ENCODE measurements around the gene PLXNB2.
A peak's percentile ranks its signal among the peaks of the same experiment; 100 is the strongest.
"Not testable (repeated sequence)": the region's sequence is repeated elsewhere in the genome, so short reads cannot be mapped to it uniquely, and the experiment has no call there.

The PLXNB2 gene, protein sequence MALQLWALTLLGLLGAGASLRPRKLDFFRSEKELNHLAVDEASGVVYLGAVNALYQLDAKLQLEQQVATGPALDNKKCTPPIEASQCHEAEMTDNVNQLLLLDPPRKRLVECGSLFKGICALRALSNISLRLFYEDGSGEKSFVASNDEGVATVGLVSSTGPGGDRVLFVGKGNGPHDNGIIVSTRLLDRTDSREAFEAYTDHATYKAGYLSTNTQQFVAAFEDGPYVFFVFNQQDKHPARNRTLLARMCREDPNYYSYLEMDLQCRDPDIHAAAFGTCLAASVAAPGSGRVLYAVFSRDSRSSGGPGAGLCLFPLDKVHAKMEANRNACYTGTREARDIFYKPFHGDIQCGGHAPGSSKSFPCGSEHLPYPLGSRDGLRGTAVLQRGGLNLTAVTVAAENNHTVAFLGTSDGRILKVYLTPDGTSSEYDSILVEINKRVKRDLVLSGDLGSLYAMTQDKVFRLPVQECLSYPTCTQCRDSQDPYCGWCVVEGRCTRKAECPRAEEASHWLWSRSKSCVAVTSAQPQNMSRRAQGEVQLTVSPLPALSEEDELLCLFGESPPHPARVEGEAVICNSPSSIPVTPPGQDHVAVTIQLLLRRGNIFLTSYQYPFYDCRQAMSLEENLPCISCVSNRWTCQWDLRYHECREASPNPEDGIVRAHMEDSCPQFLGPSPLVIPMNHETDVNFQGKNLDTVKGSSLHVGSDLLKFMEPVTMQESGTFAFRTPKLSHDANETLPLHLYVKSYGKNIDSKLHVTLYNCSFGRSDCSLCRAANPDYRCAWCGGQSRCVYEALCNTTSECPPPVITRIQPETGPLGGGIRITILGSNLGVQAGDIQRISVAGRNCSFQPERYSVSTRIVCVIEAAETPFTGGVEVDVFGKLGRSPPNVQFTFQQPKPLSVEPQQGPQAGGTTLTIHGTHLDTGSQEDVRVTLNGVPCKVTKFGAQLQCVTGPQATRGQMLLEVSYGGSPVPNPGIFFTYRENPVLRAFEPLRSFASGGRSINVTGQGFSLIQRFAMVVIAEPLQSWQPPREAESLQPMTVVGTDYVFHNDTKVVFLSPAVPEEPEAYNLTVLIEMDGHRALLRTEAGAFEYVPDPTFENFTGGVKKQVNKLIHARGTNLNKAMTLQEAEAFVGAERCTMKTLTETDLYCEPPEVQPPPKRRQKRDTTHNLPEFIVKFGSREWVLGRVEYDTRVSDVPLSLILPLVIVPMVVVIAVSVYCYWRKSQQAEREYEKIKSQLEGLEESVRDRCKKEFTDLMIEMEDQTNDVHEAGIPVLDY (N-terminal part only)

DNA sequence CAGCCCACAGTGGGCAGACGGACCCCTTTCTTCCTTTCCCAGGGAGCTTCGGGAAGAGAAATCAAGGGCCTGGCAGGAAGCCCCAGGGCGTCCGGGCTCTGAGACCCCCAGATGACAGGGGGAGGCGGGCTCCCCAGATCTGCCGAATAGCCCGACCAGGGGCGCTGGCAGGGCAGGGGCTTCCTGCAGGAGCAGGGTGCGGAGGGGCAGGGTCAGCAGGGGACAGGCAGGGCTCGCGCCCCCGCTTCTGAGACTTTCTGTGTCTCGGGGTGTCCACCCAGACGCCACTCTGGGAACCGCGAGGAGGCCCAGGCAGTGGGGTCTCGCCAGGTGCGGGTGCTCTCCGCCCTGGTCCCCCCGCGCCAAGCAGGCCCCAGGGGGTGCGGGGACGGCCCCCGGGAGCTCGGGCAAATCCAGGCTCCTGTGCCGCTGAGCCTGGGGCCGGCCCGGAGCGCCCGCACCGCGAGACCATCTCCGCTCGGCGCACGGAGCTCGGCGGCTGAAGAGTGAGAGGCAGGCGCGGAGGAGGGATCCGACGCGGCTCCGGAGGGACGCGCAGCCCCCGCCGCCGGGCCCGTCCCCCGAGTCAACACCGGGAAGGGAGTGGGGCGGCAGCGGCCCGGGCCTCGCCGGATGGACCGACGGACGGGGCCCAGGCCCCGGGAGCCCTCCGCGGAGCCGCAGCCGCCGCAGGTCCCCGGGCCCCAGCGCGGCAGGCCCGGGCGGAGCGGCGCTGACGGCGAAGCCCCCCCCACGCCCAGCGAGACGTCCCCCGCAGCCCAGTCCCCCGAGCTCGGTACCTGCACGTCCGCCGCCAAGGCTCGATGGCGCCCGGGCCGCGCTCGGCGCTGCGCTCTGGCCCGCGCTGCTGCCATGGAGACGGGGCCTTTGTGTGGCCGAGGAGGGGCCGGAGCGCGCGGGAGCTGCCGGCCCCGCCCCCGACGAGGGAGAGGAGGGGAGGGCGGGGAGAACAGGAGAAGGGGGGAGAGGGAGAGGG is at the start of gene PLXNB2:
Gene PLXNB2 (minus strand): TSS at position 894 of the 997 bp plus-strand sequence. CDS start 17,062 bp downstream, outside the sequence.
- DNase-seq (ENCODE audit: low read depth), result no peak

DNA sequence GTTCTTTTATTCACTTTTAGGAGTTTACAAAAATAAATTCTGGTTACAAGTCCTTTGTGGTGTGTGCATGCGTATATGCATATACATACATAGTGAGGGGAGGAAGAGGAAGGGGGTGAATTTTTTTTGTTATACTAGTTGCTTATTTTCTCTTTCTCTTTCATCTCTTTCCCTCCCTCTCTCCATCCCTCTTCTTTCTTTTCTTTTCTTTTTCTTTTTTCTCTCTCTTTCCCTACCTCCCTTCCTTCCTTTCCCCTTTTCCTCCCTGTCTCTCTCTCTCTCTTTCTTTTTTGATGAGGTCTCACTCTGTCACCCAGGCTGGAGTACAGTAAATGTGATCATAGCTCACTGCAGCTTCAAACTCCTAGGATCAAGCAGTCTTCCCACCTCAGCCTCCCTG is 49.8 kb upstream of the PLXNB2 start:
- no peak for DNase-seq (ENCODE audit: low read depth)

DNA sequence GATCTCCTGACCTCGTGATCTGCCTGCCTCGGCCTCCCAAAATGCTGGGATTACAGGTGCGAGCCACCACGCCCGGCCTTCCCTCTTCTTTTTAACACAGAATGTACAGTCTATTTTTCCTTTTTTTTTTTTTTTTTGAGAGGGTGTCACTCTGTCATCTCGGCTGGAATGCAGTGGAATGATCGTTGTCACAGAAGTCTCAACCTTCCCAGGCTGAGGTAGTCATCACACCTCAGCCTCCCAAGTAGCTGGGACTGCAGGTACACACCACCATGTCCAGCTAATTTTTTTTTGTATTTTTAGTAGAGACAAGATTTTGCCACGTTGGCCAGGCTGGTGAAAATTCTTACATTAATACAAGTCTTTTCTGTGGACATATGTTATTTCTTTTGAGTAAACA is 48.7 kb upstream of the PLXNB2 start:
- DNase-seq (ENCODE audit: low read depth), result no peak

DNA sequence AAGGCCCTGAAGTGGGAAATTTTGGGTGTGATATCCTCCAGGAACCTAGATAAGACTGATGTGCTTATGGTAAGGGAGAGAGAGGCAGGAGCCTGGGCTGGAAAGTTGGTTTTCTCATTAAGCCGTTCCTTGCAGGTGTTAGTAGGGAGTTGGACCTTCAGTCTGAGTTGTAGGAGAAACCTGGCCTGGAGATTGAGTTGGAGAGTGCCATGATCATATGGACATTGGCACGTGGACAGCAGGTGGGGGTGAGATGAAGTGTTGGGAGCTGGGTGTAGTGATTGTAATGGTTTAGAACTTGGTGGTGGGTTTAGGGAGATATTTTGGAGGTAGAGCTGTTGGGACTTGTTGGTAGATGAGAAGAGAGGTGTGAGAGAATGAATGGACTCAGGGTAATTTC is 40.6 kb upstream of the PLXNB2 start:
- DNase-seq (ENCODE audit: low read depth), result no peak

DNA sequence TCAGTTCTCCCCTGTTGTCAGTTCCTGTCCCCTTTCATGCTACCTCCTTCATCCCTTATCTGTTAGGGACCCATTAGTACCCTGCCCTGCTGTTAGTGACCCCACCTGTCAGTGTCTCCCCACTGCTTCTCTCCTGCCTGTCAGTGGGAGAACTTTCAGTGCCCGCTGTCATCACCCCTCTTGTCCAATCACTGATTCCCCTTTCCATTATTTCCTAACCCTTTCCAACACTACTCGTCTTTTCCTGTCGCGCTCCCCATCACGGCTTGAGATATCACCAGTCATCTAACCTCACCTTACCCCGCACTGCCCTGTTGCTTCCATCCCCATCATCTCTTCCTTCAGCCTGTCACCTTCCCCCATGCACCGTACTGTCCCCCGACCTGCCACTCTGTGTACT is 39.7 kb upstream of the PLXNB2 start:
- DNase-seq (ENCODE audit: low read depth), result no peak

DNA sequence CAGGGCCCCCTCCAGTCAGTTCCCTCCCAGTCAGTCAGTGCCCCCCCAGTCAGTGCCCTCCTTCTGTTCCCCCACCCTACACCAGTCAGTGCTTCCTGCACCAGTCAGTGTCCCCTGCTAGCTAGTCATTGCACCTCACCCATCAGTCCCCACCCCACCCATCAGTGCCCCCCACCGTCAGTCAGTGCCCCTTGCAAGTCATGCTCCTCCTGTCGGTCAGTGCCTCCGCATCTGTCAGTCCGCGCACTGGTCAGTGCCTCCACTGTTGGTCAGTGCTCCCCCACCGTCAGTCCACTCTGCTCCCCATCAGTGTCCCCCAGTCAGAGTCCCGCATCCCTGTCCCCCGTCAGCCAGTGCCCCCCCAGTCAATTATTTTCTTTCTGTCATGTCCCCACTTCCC is 39.0 kb upstream of the PLXNB2 start:
- no peak for DNase-seq (ENCODE audit: low read depth)

DNA sequence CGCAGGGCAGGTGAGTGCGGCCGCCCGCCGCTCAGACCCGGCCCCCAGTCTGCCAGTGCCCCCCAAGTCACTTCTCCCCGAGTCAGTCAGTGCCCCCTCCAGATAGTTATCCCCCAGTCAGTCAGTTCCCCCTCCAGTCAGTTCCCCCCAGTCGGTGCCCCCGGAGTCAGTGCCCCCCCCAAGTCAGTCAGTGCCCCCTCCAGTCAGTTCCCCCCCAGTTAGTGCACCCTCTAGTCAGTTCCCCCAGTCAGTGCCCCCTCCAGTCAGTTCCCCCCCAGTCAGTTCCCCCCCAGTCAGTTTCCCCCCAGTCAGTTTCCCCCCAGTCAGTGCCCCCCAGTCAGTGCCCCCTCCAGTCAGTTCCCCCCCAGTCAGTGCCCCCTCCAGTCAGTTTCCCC is 36.1 kb upstream of the PLXNB2 start:
- no peak for DNase-seq (ENCODE audit: low read depth)

DNA sequence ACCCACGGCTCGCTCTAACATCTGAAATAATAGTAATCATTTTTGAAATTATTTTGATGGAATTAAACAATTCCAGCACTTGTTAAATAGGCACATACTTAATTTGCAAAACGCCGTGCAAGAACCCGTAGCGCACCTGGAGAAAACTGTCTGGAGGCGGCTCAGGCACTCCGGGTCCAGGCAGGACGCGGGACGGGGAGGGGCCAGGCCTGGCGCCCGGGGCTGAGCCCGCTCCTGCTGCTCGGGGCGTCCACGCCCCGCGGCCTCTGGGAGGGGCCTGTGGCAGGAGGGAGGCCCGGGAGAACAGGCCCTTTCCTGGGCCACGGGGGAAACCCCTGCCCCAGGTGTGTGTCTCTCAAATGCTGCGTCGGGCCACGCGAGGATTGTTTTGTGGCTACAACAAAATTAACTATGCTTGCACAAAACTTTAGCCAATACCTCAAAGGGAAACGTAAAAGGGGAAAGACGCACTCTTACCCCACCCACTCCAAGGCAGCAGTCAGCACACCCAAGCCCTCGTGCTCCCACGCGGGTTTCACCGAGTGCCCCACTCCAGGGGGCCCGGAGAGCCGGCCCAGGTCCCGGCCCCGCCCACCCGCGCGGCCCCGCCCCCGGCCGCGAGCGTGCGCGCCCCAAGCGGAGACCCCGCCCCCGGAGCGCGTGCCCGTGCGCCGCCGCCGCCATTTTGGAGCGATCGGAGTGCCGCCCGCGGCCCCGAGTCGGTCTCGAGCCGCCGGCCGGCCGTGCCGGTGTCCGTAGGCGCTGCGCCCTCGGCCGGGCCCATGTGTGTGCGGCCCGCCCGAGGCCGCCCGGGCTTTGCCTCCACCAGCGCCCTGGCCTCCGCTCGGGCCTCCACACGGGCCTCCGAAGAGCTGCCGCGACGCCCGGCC is 35.5 kb upstream of the PLXNB2 start, which contains the start of gene PPP6R2:
Gene PPP6R2 (plus strand): TSS at position 677 of the 890 bp plus-strand sequence. CDS start 50,582 bp downstream, outside the sequence.
- DNase-seq (ENCODE audit: low read depth), result peak; percentile 88

DNA sequence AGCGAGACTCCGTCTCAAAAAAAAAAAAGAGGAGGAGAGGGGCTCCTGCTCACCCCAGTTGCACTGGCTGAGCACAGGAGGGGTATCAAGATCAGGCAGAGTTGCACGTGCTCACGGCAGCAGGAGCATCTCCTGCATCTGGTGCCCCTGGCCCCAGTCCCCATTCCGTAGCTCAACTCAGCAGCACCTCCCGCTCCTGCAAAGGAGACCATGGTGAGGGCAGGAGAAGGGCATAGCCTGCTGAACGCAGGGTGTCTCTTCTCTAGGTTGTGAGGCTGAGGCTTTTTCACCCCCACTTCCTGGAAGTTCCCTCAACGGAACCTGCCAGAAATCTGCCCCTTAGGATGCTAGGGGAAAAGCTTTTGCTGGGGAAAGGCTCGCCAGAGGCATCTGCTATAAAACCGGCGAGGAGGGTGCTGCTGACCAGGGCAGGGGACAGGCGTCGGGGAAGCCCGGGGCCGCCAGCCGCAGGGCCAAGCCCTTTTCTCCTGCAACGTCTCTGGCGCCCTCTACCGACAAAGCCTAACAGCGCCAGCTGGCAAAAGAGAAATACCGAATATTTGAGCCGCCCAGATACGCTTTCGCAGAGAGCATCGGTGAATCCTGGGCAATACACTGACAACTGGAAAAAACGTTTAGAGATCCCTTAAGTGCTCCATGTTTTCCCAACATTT is 34.7 kb upstream of the PLXNB2 start:
- peak; percentile 75 for DNase-seq (ENCODE audit: low read depth)

DNA sequence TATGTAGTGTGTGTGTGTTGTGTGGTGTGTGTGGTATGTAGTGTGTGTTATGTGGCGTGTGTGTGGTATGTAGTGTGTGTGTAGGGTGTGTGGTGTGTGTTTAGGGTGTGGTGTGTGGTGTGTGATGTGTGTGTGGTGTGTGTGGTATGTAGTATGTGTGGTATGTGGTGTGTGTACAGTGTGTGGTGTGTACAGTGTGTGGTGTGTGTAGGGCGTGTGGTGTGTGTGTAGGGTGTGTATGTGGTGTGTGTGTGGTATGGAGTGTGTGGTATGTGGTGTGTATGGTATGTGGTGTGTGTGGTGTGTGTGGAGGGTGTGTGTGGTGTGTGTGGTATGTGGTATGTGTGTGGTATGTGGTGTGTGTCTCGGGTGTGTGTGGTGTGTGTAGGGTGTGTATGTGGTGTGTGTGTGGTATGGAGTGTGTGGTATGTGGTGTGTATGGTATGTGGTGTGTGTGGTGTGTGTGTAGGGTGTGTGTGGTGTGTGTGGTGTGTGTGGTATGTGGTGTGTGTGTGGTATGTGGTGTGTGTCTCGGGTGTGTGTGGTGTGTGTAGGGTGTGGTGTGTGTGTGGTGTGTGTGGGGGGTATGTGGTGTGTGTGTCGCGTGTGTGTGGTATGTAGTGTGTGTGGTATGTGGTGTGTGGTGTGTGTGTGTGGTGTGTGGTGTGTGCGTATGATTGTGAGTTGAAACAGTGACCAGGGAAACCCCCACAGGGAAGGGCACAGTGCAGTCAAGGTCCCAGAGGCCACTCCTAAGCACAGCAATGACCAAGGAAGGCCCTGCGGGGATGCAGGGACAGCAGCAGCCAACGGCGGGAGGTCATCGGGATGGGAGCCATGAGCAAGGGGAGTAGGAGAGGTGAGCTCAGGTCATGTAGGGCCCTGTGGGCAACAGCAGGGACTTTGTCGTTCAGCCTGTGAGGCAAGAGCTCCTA is 32.8 kb upstream of the PLXNB2 start:
- DNase-seq (ENCODE audit: low read depth), result no peak

DNA sequence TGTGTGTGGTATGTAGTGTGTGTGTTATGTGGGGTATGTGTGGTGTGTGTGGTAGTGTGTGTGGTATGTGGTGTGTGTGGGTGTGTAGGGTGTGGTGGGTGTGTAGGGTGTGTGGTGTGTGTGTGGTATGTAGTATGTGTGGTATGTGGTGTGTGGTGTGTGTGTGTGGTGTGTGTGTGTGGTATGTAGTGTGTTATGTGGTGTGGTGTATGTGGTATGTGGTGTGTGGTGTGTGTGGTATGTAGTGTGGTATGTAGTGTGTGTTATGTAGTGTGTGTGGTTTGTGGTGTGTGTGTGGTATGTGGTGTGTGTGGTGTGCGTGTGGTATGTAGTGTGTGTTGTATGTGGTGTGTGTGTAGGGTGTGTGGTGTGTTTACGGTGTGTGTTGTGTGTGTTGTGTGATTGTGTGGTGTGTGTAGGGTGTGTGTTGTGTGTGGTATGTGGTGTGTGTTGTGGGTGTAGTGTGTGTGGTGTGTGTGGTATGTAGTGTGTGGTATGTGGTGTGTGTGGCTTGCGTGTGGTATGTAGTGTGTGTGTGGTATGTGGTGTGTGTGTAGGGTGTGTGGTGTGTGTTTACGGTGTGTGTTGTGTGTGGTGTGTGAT is 31.5 kb upstream of the PLXNB2 start:
- DNase-seq (ENCODE audit: low read depth), result no peak

DNA sequence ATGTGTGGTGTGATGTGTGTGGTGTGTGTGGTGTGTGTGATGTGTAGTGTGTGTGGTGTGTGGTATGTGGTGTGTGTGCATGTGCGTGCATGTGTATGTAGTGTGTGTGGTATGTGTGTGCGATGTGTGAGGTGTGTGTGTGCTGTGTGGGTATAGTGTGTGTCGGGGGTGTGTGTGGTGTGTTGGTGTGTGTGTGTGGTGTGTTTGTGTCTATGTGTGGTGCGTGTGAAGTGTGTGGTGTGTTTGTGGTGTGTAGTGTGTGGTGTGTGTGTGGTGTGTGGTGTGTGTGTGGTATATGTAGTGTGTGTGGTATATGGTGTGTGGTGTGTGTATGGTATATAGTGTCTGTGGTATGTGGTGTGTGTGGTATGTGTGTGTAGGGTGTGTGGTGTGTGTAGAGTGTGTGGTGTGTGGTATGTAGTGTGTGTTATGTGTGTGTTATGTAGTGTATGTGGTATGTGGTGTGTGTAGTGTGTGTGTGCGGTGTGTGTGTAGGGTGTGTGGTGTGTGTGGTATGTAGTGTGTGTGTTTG is 30.7 kb upstream of the PLXNB2 start:
- no peak for DNase-seq (ENCODE audit: low read depth)

DNA sequence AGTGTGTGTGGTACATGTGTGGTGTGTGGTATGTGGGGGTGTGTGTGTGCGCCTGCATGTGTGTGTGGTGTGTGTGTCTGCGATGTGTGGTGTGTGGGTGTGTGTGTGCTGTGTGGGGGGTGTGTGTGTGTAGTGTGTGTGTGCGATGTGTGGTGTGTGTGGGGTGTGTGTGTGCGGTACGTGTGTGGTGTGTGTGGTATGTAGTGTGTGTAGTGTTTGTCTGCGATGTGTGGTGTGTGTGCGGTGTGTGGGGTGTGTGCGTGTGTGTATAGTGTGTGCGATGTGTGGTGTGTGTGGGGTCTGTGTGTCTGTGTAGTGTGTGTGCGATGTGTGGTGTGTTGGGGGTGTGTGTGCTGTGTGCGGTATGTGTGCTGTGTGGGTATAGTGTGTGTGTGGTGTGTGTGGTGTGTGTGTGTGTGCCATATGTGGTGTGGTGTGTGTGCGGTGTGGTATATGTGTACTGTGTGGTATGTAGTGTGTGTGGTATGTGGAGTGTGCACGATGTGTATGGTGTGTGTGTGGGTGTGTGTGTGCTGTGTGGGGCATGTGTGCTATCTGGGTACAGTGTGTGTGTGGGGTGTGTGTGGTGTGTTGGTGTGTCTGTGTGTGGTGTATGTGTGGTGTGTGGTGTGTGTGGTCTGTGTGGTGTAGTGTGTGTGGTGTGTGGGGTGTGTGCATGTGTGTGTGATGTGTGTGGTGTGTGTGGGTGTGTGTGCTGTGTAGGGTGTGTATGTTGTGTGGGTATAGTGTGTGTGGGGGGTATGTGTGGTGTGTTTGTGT is 30.0 kb upstream of the PLXNB2 start:
- DNase-seq (ENCODE audit: low read depth), result no peak

DNA sequence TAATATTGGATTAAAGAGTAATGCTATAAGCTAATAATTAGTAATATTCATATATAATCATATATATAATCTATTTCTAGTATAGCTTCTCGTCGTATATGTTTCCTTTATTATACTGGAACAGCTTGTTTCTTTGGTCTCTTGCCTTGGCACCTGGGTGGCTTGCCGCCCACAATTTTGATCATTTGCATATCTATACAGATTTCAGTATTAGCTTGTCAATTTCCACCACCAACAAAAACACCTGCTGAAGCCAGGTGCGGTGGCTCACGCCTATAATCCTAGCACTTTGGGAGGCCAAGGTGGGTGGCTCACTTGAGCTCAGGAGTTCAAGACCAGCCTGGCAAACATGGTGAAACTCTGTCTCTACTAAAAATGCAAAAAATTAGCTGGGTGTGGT is 27.0 kb upstream of the PLXNB2 start:
- DNase-seq (ENCODE audit: low read depth), result not testable (repeated sequence)

DNA sequence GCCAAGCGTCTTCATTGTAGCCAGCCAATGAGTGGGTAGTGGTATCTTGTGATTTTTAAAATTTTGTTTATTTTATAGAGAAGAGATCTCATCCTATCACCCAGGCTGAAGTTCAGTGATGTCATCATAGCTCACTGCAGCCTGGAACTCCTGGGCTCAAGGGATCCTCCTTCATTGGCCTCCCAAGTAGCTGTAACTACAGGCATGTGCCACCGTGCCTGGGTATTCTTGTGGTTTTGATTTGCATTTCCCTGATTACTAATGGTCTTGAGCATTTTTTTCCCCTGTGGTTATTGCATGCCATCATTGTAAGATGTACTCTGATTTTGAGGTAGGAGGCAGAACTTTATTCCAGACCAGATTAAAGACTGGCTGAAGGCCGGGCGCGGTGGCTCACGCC is 21.8 kb upstream of the PLXNB2 start:
- no peak for DNase-seq (ENCODE audit: low read depth)

DNA sequence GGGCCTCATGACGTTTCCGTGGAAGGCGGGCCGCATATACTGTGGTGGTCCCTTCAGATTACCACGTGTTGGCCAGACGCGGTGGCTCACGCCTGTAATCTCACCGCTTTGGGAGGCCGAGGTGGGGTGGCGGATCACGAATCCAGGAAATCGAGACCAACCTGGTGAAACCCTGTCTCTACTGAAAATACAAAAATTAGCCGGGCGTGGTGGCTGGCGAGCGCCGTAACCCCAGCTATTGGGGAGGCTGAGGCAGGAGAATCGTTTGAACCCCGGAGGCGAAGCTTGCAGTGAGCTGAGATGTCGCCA is 20.2 kb upstream of the PLXNB2 start:
- DNase-seq (ENCODE audit: low read depth), result no peak
